Mesothelial cell of epicardium (in vitro differentiated cells): Measurements from ENCODE around the gene HLA-DRA. TPM values are rescaled to one million over a fixed set of nuclear protein-coding genes. Genes with fewer than 3 reads are reported as not detected.
"Not testable (repeated sequence)": the region's sequence is repeated elsewhere in the genome, so short reads cannot be mapped to it uniquely, and the experiment has no call there.

Source experiments
- DNase-seq, 2 experiments: peaks; one replicate each; pipeline ENCODE4 v3.0.0; 2021; ENCODE audit warnings: low spot score in 2 of 2; ENCODE audit not compliant: unreplicated experiment in 2 of 2
- H3K27ac Mint-ChIP-seq: 2 replicates; pipeline ENCODE4 v1.8.0; 2021; ENCODE audit warnings: mixed read lengths
- H3K27me3 Mint-ChIP-seq: 2 replicates; pipeline ENCODE4 v1.8.0; 2021; ENCODE audit warnings: low read depth, mixed read lengths
- H3K36me3 Mint-ChIP-seq: 2 replicates; pipeline ENCODE4 v1.8.0; 2021; ENCODE audit warnings: mixed read lengths
- H3K4me1 Mint-ChIP-seq: 2 replicates; pipeline ENCODE4 v1.8.0; 2021; ENCODE audit warnings: mixed read lengths
- H3K4me3 Mint-ChIP-seq: 2 replicates; pipeline ENCODE4 v1.8.0; 2021; ENCODE audit warnings: mild to moderate bottlenecking, moderate library complexity, mixed read lengths
- H3K9me3 Mint-ChIP-seq: 2 replicates; pipeline ENCODE4 v1.8.0; 2021; ENCODE audit warnings: mixed read lengths
- total RNA-seq: library from RNA; stranded (reverse); gene quantifications from 3 replicates; pipeline ENCODE4 v1.2.1, GENCODE V29; 2021
- TF ChIP-seq, protein P1 (sequence below): fragments of 200-600 bp; sonication (generic); IDR thresholded peaks from one replicate; pipeline ENCODE4 v1.5.0; 2021; ENCODE audit warnings: antibody characterized with exemption; ENCODE audit not compliant: unreplicated experiment

The HLA-DRA gene
- total RNA-seq, 1 donor from 2014 or later = not detected

DNA sequence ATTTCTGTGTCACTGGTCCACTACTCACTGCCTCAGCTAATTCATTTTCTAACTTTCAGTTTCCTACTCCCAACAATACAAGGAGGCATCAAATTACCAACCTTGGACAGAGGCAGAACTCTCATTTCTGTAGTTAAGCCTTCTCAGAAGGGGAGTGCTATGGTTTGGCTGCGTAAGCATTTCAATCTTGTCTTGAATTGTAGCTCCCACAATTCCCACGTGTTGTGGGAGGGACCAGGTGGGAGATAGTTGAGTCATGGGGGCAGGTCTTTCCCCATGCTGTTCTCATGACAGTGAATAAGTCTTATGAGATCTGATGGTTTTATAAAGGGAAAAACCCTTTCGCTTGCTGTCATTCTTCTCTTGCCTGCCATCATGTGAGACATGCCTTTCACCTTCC lies 22.9 kb downstream of the HLA-DRA start:
- Mint-ChIP-seq H3K4me3 (no peak overlapping the region), H3K27ac (no peak overlapping the region), H3K9me3 (peaks cover 13% of the 10 kb centered on the region), H3K27me3 (peaks cover 14% of the 10 kb centered on the region), H3K36me3 (no peaks in the 10 kb centered on the region), H3K4me1 (no peaks in the 10 kb centered on the region)
- TF ChIP-seq, protein P1, sequence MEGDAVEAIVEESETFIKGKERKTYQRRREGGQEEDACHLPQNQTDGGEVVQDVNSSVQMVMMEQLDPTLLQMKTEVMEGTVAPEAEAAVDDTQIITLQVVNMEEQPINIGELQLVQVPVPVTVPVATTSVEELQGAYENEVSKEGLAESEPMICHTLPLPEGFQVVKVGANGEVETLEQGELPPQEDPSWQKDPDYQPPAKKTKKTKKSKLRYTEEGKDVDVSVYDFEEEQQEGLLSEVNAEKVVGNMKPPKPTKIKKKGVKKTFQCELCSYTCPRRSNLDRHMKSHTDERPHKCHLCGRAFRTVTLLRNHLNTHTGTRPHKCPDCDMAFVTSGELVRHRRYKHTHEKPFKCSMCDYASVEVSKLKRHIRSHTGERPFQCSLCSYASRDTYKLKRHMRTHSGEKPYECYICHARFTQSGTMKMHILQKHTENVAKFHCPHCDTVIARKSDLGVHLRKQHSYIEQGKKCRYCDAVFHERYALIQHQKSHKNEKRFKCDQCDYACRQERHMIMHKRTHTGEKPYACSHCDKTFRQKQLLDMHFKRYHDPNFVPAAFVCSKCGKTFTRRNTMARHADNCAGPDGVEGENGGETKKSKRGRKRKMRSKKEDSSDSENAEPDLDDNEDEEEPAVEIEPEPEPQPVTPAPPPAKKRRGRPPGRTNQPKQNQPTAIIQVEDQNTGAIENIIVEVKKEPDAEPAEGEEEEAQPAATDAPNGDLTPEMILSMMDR = no peak
- DNase-seq = no peak

DNA sequence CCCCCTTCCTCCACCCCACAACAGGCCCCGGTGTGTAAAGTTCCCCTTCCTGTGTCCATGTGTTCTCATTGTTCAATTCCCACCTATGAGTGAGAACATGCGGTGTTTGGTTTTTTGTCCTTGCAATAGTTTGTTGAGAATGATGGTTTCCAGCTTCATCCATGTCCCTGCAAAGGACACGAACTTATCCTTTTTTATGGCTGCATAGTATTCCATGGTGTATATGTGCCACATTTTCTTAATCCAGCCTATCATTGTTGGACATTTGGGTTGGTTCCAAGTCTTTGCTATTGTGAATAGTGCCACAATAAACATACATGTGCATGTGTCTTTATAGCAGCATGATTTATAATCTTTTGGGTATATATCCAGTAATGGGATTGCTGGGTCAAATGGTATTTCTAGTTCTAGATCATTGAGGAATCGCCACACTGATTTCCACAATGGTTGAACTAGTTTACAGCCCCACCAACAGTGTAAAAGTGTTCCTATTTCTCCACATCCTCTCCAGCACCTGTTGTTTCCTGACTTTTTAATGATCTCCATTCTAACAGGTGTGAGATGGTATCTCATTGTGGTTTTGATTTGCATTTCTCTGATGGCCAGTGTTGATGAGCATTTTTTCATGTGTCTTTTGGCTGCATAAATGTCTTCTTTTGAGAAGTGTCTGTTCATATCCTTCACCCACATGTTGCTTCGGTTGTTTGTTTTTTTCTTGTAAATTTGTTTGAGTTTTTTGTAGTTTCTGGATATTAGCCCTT lies 28.2 kb downstream of the HLA-DRA start:
- DNase-seq, H3K36me3 Mint-ChIP-seq, H3K4me3 Mint-ChIP-seq, H3K27ac Mint-ChIP-seq, H3K4me1 Mint-ChIP-seq: not testable (repeated sequence)
- Mint-ChIP-seq H3K9me3 (peaks cover 15% of the 10 kb centered on the region), H3K27me3 (peaks cover 16% of the 10 kb centered on the region)

DNA sequence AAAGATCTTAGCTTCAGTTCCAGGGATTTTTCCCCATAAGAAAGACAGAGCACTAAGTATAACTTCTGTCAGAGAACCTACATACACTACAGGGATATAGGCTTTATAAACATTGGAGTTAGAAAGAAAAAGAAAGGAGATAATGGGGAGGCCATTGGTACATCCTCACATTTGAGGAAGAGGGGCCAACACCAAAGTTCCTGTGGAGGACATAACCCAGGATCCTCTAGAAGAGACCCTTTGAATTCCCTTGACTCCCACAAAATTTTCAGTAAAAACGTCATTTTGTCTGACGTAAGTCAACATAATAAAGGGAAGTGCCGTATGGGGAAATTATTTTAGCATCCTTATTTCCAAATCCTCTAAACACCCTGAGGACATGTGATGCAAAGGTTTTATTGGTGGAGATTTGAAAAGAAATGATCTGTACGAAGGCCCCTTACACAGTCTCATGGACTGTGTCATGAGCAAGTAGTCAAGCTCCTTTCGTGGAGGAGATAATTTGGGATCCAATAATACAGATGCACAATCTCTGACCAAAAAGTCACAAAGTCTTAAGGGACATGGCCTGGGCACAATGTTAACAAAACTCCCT lies 33.2 kb downstream of the HLA-DRA start:
- no peaks in the 10 kb centered on the region for H3K36me3 Mint-ChIP-seq
- DNase-seq = no peak
- no peaks in the 10 kb centered on the region for H3K4me1 Mint-ChIP-seq

DNA sequence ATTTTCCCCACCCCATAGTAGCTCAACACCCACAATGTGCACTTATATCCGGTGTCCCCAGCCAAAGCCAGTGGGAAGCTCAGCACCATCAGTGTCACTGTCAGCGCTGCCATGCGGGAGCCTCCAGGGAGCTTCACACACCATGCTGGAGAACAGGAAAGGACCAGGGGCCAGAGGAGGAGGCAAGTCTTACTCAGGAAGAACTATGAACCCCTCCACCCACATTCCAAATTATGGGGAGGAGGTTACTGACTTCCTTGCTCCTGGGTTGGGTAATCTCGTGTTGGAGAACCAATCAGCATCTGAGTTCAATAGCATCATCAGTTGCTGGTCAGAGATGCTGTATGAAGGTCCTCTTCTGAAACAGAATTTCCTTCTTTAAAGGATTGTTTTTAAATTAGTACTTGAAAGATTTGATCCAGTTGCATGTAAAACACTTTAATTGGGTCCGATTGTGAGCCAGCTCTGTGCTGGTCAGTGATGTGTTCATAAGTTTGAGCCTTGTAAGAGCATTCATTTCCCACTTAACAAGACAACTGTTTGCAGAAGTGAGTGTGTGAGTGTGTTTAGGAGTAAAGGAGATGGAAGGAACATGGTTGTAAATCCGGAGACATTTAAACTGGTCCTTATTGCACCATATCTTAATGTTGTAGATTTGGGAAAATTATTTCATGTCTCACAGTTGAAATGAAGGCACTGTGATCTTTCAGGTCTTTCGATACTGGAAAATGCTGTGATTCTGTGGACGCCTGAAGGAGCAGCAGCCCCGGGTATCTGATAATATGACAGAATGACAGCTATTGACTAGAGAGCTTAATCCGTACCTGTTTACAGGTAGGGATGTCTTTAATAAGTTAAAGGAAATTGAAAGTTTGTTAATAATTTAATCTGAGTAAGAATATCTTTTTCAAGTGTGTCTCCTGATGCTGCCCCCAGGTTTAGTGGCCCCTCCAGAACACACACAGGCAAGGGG lies 34.0 kb downstream of the HLA-DRA start:
- not testable (repeated sequence) for H3K36me3 Mint-ChIP-seq, H3K27ac Mint-ChIP-seq, H3K9me3 Mint-ChIP-seq, H3K4me3 Mint-ChIP-seq, DNase-seq, H3K4me1 Mint-ChIP-seq
- peaks cover 14% of the 10 kb centered on the region for H3K27me3 Mint-ChIP-seq

More for the DNA sequence above, 33.2 kb downstream of the HLA-DRA start:
- no peak overlapping the region for H3K4me3 Mint-ChIP-seq
- peaks cover 14% of the 10 kb centered on the region for H3K27me3 Mint-ChIP-seq
- H3K27ac Mint-ChIP-seq = no peak overlapping the region
- H3K9me3 Mint-ChIP-seq = peaks cover 6% of the 10 kb centered on the region
- TF ChIP-seq, protein P1 = no peak

DNA sequence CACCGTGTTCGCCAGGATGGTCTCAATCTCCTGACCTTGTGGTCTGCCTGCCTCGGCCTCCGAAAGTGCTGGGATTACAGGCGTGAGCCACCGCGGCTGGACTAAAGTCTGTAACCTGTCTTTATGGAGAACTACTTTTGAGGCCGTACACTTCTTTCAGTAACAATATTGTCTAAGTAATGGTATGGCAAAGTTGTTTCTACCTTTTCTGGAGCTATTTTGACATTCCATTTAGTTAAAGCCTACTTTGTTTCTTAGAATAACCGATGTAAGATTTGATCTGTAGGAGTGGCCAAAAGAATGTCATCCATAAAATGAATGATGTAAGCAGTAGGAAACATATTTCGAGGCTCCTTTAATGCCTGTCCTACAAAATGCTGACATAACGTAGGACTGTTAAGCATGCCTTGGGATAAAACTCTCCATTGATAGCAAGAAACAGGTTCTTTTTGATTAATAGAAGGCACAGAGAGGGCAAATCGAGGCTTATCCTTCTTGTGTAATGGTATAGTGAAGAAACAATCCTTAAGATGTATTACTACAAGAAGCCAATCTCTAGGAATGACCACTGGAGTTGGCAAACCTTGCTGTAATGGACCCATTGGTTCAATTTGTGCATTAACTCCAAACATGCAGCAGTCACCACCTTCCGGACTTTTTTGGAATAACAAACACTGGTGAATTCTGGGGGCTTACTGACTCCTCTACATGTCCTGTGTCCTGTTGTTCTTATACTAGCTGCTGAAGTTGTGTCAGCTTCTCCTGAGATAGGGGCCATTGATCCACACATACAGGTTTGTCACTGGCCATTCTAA lies 35.9 kb downstream of the HLA-DRA start:
- no peak overlapping the region for H3K4me3 Mint-ChIP-seq
- H3K27me3 Mint-ChIP-seq = peaks cover 10% of the 10 kb centered on the region
- H3K36me3 Mint-ChIP-seq = peaks cover 2% of the 10 kb centered on the region
- H3K27ac Mint-ChIP-seq = no peak overlapping the region
- no peaks in the 10 kb centered on the region for H3K4me1 Mint-ChIP-seq
- TF ChIP-seq, protein P1 = no peak
- H3K9me3 Mint-ChIP-seq = peaks cover 12% of the 10 kb centered on the region
- DNase-seq = no peak
